HG02938 (cell line): ENCODE data around the gene HES3.

Experiments
- ATAC-seq: cut with Tn5 transposase; IDR thresholded peaks from one replicate; pipeline ENCODE4 v1.9.1; 2021; ENCODE audit warnings: mild to moderate bottlenecking, moderate library complexity; ENCODE audit not compliant: unreplicated experiment

Gene HES3

DNA sequence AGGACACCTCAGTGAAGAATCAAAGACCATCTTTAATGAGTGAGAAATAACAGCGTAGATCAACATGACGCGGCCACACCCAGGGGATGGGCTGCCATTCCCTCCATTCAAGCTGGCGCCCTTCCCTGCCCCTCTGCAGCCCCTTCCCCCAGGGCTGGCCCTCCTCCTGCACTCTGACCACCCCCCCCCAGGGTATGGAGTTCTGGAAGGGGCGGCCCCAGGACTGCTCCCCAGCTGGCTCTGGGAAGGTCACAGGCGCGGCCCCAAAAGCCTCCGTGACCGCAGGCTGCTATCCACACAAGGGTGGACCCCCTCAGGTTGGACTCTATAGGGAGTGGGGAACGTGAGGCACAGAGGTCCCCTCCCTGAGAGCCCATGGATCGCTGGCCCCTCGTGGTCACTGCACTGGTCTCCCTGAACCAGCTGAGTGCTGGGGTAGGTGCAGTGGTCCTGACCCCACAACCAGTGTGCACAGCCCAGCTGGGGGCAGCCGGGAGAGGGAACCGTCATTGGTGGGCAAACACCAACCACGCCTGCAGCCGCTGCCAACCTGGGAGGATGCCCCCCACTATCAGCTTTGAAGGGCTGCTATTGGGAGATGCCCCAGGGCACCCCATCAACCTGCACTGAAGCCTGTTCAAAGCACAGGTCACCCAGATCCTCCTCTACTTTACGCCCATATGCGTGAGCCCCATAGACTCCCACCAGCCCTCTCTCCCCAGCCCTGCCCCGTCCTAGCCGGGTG, 33.0 kb downstream of the HES3 start:
- no peak for ATAC-seq

GRCh38 chr1:6278263-6278662, 34.3 kb downstream of the HES3 start:
- ATAC-seq = no peak

DNA sequence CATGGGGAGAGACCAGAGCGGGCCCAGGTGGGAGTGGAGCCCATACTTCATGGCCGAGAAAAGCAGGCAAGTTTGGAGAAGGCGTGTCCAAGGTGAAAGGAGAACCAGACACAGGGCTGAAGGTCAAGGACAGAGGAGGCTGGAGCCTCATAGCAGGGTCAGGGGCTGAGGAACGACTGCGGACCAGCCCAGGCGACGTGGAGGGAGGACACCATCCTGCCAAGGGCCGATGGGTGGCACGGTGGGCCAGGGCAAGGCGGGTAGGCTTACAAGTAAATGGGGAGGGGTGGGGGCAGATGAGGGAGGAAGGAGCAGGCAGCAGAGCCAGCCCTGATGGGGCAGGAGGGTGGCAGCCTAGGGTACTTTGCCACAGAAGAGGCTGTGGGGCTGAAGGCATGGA, 35.1 kb downstream of the HES3 start:
- no peak for ATAC-seq

DNA sequence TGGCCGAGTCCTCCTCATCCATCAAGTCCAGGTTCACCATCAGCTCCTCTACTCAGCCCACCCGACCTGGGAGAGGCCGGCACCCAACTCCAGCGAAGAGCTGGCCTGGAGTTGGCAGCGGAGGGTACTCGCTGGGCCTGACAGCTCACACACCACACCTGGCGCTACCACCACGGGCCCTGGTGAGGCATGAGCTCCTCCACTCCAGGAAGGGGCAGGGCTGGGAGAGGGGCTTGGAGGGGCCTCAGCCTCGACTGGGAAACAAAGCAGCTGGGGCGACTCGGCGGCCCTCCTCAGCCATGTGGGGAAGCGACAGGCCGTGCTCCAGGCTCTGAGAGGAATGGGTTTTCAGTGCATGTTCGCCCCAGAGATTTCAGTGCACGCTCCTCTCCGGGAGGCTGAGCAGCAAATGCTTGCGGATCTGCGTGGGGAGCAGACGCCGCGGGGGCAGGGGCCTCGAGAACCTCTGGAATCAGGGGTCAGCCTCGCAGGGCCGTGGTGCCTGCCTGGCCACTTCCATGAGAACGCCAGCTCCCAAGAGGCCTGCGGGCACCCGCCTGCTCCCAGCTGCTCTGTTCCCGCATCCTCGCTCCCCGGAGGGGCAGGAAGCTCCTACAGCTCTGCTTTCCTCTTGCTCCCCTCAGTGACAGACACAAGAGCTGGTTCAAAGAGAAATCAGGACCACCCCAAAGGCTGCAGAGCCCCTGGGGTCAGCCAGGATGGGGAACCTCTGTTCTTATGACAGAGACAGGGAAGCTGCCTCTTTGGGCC, 35.8 kb downstream of the HES3 start:
- no peak for ATAC-seq

DNA sequence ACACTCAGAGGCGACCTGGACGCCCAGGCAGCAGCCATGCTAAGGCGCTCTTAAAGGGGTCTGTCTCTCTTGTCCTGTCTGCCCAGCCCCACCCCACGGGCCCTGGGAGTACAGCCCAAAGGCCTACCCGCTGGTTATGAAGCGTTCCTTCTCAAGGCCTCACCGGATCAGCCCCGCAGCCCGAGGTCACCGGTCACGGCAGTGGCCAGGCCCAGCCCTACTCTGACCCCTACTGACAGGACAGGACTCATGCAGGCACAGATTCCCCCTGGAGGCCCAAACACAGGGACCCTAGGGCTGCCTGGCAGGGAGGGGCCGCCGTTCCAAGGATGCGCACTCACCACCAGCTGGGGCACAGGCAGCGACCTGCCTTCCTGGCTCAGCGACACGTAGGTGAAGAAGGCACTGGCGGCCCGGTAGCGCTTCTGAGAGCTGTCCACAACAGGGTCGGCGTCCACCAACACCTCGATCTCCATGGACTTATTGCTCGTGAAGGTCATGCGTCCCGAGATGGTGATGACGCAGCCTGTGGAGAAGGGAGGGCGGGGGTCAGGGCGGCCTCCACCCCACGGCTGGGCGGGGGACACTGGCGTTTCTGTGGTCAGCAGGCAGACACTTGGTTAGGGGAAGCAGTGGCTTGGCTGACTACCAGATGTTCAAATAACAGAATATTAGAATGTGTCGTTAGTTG, 36.9 kb downstream of the HES3 start:
- no peak for ATAC-seq

DNA sequence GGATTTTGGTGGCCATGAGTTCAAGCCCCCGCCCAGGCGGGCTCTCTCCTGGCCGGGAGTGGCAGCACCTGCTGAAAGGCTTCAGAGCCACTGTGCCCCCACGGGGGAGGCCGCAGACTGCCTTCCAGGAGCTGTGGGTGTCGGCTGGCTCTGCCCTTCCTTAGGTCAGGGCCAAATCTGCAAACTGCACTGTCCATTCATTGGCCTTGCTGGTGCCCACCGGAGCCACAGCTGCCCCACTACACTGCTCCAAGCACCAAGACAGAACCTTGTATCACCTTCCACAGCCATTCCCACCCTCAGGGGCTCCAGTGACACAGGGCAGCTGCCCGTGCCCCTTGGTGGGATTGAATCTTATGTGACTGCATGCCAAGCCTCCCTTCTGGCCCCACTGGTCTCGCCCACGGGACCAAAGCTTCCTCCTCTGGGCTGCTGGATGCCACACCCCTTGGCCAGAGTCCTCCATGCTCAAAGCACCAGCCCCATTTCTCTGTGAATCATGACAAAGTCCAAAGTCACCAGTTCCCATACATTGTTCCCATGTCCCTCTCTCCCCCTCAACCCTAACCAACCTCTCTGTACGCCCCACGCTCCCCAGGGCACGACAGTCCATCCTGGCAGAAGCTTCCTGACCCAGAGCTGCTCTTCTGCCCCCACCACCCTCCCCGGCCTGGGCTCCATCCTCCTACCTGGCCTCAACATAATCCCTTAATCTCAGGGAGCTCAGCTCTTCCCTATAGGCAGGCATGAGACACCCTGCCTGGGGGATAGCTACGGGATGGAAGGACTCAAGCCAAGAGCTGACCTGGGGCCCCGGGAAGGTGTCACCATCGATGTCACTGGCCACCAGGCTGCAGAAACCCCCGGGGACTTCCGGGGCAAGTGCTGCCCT, 37.8 kb downstream of the HES3 start:
- ATAC-seq = no peak

DNA sequence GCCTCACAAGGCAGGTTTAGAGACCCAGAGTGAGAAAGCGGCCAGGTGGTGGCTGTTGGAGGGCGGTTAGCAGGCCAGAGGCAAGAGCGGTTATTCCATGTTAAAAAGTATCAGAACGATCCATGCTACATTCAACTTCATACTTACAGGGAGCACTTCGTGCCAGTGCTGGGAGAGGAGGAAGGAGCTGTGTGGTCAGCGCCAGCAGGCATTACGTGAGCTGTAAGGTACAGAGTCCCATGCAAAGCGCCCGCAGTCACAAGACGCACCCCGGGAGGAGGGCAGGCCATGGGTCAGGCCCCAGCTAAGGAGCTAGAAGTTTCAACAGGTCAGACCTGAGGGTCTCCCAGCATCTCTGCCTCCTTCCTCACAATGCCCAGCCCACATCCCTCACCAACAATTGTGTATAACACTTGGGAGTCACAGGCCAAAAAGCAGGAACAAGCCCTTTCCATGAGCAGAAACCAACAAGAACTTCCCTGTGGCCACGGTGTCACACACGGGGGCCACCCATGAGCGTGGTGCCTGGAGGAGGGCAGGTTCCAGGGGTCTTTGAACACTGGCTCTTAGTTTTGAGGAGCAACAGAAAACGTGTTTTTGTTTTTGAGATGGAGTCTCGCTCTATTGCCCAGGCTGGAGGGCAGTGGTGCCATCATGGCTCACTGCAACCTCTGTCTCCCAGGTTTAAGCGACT, 38.7 kb downstream of the HES3 start:
- ATAC-seq = no peak

- ATAC-seq = no peak
Measured at GRCh38 chr1:6285336-6285735, 41.4 kb downstream of the HES3 start.

DNA sequence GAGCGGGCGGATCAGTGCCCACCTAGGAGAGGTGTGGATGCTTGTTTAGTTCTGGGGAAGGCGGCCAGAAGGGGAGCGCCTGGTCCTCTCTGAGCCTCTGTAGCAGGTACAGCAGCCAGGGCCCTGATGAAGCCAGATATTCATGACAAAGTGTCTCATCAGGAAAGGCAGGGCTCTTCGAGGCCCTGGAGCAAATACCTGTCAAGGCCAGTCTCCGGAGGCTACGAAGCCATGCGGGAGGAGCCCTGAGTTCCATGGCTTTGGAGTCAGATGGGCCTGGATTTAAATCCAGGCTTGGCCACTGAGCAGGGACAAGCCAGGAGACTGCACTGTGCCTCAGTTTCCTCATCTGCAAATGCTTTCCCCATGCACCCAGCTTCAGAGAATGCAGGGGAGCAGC, 42.3 kb downstream of the HES3 start:
- ATAC-seq = no peak

GRCh38 chr1:6287029-6287428, 43.0 kb downstream of the HES3 start:
- ATAC-seq = no peak

GRCh38 chr1:6287431-6287886, 43.5 kb downstream of the HES3 start:
- ATAC-seq = no peak

- ATAC-seq = no peak
Measured at GRCh38 chr1:6288026-6288425, 44.0 kb downstream of the HES3 start.

GRCh38 chr1:6288665-6289064, 44.7 kb downstream of the HES3 start:
- no peak for ATAC-seq

DNA sequence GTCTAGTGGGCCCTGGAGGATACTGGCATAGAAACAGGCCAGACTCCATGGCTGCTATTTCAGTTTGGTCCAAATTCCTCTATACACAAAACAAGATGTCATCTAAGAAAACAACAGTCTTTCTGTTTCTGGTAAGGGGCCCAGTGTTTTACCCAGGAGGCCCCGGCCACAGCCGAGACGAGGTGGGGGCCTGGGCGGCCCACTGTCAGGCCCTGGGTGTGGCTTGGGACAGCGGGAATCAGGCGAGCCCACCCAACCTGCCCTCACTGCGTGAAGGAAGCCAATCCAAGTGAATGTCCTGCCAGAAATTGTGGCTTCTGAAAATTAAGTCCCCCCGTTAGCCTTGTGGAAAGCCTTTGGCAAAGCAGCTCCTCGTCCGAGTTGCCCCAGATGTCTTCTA, 48.1 kb downstream of the HES3 start:
- ATAC-seq = no peak

DNA sequence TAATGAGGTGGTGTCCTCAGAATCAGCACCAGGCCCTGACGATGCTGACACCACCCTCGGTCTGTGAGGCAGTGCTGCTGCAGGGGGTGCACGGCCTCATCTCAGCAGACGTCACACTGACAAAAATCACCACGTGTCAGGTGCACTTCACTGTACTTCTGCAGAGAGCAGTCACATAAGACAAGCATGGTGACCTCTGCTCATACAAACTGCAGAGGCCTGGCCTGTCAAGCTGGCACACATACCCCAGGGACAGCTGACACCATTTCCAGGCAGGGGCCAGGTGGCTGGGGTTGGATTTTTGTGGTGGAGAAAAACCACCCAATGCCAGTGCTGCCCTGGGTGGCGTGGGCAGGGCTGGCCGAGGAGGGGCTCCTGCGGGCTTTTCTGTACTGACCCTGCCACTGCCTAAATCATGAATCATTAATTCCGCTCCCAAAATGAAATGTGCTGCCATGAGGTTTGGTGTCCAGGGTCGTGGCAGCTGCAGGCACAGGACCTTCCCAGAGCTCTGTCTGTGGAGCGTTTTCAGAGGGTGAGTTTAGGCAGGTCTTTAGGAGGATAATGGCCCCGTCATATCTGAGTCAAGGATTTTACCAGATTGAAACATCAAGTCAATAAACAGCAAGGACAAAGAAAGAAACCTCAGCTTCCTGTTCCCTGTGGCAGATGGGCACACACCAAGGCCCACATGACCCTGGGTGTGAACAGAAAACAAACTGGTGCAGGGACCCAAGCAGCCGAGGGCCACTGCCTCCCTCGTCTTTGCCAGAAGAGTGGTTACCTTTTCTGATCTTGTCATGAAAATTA, 50.3 kb downstream of the HES3 start:
- ATAC-seq = no peak

GRCh38 chr1:6294890-6295556, 51.0 kb downstream of the HES3 start:
- ATAC-seq = no peak
